Peyer's patch (tissue), 4 donors: ENCODE measurements around the gene TMEM132E.

Experiments
- CTCF ChIP-seq, 6 experiments: fragments of 450-650 bp in 4 of 6; fragments of 200-600 bp in 2 of 6; sonication (generic) in 1 of 6; IDR thresholded peaks; one replicate each; pipeline ENCODE4 v1.5.1; 2017 to 2019; ENCODE audit warnings: antibody characterized with exemption in 6 of 6, mild to moderate bottlenecking in 3 of 6, moderate library complexity in 1 of 6
- POLR2A ChIP-seq, 2 donors: fragments of 450-650 bp; IDR thresholded peaks; one replicate each; pipeline ENCODE4 v1.5.1; 2017; ENCODE audit warnings: antibody characterized with exemption in 2 of 2, mild to moderate bottlenecking in 2 of 2, moderate library complexity in 2 of 2

DNA sequence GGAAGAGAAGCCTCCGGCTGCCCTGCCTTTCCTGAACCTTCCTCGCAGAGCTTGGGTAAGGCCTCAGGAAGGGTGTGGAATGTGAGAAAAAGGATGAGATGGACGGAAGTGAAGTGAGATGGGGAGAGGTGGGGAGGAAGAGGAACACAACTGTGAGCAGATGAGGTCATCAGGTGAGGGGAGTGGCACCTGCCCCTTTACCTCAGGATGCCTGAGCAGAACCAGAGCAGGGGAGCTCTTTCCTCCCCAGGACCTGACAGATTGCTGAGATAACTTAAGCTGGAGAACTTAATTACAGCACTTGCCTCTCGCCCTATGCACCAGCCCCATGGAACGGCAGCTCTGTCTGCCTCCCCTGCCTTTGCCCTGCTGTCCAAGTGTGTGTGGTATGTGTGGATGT lies 29.8 kb downstream of the TMEM132E start:
- TF ChIP-seq CTCF (IDR thresholded peaks at IDR 0.05), result no peak
- no peak for TF ChIP-seq POLR2A (IDR thresholded peaks at IDR 0.05)
